AG04449 (cell line): ENCODE measurements around the gene MPC1L.

Experiments
- CTCF ChIA-PET: fragments of 350-600 bp; formaldehyde crosslinking; extraction: SDS; loops from one replicate; lab custom pipeline; 2021; ENCODE audit warnings: antibody characterized with exemption; lab: Yijun Ruan, JAX
- POLR2A ChIA-PET: fragments of 400-600, 350-600 bp; formaldehyde crosslinking; extraction: SDS; loops from one replicate; lab custom pipeline; 2020; ENCODE audit warnings: antibody characterized with exemption, inconsistent platforms; lab: Yijun Ruan, JAX
- DNase-seq: peaks from one replicate; pipeline ENCODE4 v3.0.0-alpha.2; 2010; ENCODE audit warnings: low read depth, low spot score
- H3K4me3 ChIP-seq: 2 replicates; pipeline ENCODE4 v1.5.1; 2011; ENCODE audit warnings: low read depth, mild to moderate bottlenecking, control low read depth, low read length
- CTCF ChIP-seq: IDR thresholded peaks from one replicate; pipeline ENCODE4 v1.5.1; 2011; ENCODE audit warnings: mild to moderate bottlenecking, moderate library complexity, low read length, control low read depth, inconsistent platforms; ENCODE audit not compliant: insufficient read depth; ENCODE audit errors: missing control alignments

MPC1L gene

GRCh38 chrX:40603446-40603845 lies 19.8 kb upstream of the MPC1L start:
- ChIA-PET CTCF (no interaction called here), POLR2A (no interaction called here)
- TF ChIP-seq CTCF = no peak
- no peak overlapping the region for H3K4me3 ChIP-seq
- no peak for DNase-seq

- TF ChIP-seq CTCF = no peak
- DNase-seq = no peak
- ChIA-PET POLR2A (no interaction called here), CTCF (no interaction called here)
- no peak overlapping the region for H3K4me3 ChIP-seq
These were observed 15.8 kb upstream of the MPC1L start for GRCh38 chrX:40607381-40607780.

GRCh38 chrX:40612511-40612910 lies 10.7 kb upstream of the MPC1L start:
- ChIA-PET POLR2A (no interaction called here), CTCF (no interaction called here)
- no peak for DNase-seq
- TF ChIP-seq CTCF = no peak
- no peak overlapping the region for H3K4me3 ChIP-seq

- TF ChIP-seq CTCF = no peak
- H3K4me3 ChIP-seq = no peak overlapping the region
- ChIA-PET CTCF (no interaction called here), POLR2A (no interaction called here)
- DNase-seq = no peak
These were observed 7.3 kb upstream of the MPC1L start for GRCh38 chrX:40615976-40616375.

- ChIA-PET CTCF (no interaction called here), POLR2A (no interaction called here)
- TF ChIP-seq CTCF = no peak
- H3K4me3 ChIP-seq = no peak overlapping the region
- no peak for DNase-seq
These were observed 5.7 kb upstream of the MPC1L start for GRCh38 chrX:40617566-40617965.

- DNase-seq = no peak
- no peak for TF ChIP-seq CTCF
- H3K4me3 ChIP-seq = no peak overlapping the region
- ChIA-PET CTCF (interaction anchor here (0.7 kb wide), 1 partner anchor 77 kb away, joined by 3 read pairs; no protein-coding TSS in a partner anchor), POLR2A (no interaction called here)
These were observed 619 bp upstream of the MPC1L start for GRCh38 chrX:40622479-40623138.
